Osteoblast (primary cell): ENCODE data around the gene TIAM2. TPM values are rescaled to one million over a fixed set of nuclear protein-coding genes. Genes with fewer than 3 reads are reported as not detected.
"Not testable (repeated sequence)": the region's sequence is repeated elsewhere in the genome, so short reads cannot be mapped to it uniquely, and the experiment has no call there.

Experiments
- DNase-seq: peaks from one replicate; pipeline ENCODE4 v3.0.0; 2011; ENCODE audit warnings: low spot score, mixed read lengths; ENCODE audit not compliant: insufficient read length; ENCODE audit errors: missing footprints
- H2AFZ ChIP-seq: 2 replicates; pipeline ENCODE4 v1.6.0; 2011; ENCODE audit warnings: mild to moderate bottlenecking, low read length
- H3K27ac ChIP-seq: 2 replicates; pipeline ENCODE4 v1.5.1; 2011; ENCODE audit warnings: mild to moderate bottlenecking, low read depth, low read length, moderate library complexity
- H3K27me3 ChIP-seq: 2 replicates; pipeline ENCODE4 v1.6.0; 2012; ENCODE audit warnings: mild to moderate bottlenecking, control low read depth, inconsistent platforms, low read length, moderate library complexity; ENCODE audit not compliant: insufficient read depth
- H3K36me3 ChIP-seq: 2 replicates; pipeline ENCODE4 v1.5.1; 2011; ENCODE audit warnings: mild to moderate bottlenecking, low read length, control low read depth, moderate library complexity; ENCODE audit not compliant: insufficient read depth
- H3K4me1 ChIP-seq: 2 replicates; pipeline ENCODE4 v1.5.1; 2011; ENCODE audit warnings: mild to moderate bottlenecking, low read length, control low read depth, moderate library complexity; ENCODE audit not compliant: insufficient read depth
- H3K4me2 ChIP-seq: 2 replicates; pipeline ENCODE4 v1.6.0; 2011; ENCODE audit warnings: mild to moderate bottlenecking, low read length; ENCODE audit not compliant: insufficient read depth
- H3K4me3 ChIP-seq: fragments of 200-600 bp; sonication (generic); 3 replicates; pipeline ENCODE4 v1.5.1; 2012; ENCODE audit warnings: mild to moderate bottlenecking, low read length, inconsistent platforms; ENCODE audit not compliant: insufficient read depth
- H3K79me2 ChIP-seq: 2 replicates; pipeline ENCODE4 v1.6.0; 2012; ENCODE audit warnings: mild to moderate bottlenecking, low read length, control low read depth, inconsistent platforms; ENCODE audit not compliant: insufficient read depth
- H3K9me3 ChIP-seq: 2 replicates; pipeline ENCODE4 v1.5.1; 2011; ENCODE audit warnings: low read depth, low read length, control low read depth
- H4K20me1 ChIP-seq: 2 replicates; pipeline ENCODE4 v1.6.0; 2012; ENCODE audit warnings: mild to moderate bottlenecking, low read length, control low read depth; ENCODE audit not compliant: insufficient read depth
- total RNA-seq: library from RNA; depleted of rRNA; stranded (reverse); fragments of >200 nt; gene quantifications from 2 replicates; pipeline ENCODE4 v1.2.3, GENCODE V29; 2012
- TF ChIP-seq, protein P1 (sequence below): IDR thresholded peaks from 2 replicates; pipeline ENCODE4 v1.5.1; 2011; ENCODE audit warnings: mild to moderate bottlenecking, low read depth, low read length, moderate library complexity; ENCODE audit errors: extremely low read depth

The TIAM2 gene
- total RNA-seq, 1 donor, result 31.8 TPM

DNA sequence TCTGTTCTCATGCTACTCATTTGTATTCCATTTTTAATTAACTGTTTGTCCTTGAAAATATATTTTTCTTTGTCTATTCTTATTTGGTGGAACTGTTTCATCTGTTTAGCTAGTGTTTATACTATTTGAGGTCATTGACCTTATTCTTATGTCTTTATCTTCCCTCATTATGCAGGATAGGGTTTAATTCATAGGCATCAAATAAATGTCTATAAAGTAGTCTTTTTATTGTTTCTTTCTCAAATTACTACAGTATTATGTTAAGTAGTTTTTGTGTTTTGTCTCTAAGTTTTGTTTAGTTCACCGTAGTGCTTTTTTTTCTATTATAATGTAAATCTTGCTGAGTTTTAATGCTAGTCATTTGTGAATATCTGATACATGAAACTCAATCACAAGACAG lies 19.0 kb downstream of the TIAM2 start:
- H2AFZ ChIP-seq, result no peak overlapping the region
- H3K36me3 ChIP-seq, result no peaks in the 10 kb centered on the region
- peaks cover 42% of the 10 kb centered on the region for H3K4me1 ChIP-seq
- no peaks in the 10 kb centered on the region for H4K20me1 ChIP-seq
- TF ChIP-seq, protein P1, sequence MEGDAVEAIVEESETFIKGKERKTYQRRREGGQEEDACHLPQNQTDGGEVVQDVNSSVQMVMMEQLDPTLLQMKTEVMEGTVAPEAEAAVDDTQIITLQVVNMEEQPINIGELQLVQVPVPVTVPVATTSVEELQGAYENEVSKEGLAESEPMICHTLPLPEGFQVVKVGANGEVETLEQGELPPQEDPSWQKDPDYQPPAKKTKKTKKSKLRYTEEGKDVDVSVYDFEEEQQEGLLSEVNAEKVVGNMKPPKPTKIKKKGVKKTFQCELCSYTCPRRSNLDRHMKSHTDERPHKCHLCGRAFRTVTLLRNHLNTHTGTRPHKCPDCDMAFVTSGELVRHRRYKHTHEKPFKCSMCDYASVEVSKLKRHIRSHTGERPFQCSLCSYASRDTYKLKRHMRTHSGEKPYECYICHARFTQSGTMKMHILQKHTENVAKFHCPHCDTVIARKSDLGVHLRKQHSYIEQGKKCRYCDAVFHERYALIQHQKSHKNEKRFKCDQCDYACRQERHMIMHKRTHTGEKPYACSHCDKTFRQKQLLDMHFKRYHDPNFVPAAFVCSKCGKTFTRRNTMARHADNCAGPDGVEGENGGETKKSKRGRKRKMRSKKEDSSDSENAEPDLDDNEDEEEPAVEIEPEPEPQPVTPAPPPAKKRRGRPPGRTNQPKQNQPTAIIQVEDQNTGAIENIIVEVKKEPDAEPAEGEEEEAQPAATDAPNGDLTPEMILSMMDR, result no peak
- no peaks in the 10 kb centered on the region for H3K9me3 ChIP-seq
- no peaks in the 10 kb centered on the region for H3K27me3 ChIP-seq
- peak overlapping the region; percentile 12 for H3K27ac ChIP-seq
- no peak for DNase-seq
- H3K79me2 ChIP-seq, result peaks cover 7% of the 10 kb centered on the region
- no peak overlapping the region for H3K4me2 ChIP-seq
- no peak overlapping the region for H3K4me3 ChIP-seq

DNA sequence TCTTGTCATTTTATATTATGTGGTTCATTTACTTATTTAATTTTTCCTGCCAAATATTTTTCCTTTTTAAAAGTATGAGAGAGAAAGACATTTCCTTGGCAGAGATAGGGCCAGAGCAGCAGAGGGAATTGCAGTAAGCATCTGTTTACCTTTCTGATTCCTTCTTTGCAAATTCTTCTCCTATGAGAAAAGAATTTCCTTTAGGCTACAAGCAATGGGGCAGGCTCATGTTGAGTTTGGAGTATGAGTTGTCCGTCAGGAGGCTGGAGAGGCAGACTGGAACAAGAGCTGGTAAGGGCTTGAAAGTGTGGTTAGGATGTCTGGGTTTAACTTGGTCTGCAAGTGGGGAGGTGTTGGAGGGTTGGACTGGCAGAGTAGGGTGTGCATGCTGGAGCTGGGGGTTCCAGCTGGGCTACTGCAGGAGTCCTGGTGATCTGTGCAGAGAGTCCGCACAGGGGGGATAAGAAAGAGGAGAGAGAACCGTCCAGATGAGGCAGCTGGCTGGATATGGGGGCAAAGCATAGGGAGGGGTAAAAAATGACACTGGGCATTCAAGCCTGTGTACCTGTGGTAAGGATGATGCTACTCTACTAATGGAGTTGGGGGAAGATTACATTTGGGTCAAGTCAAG lies 19.7 kb downstream of the TIAM2 start:
- Histone ChIP-seq H4K20me1 (no peaks in the 10 kb centered on the region), H3K4me2 (peak overlapping the region; percentile 20), H2AFZ (no peak overlapping the region), H3K4me3 (no peak overlapping the region), H3K79me2 (peaks cover 7% of the 10 kb centered on the region), H3K27ac (peak overlapping the region; percentile 12), H3K36me3 (no peaks in the 10 kb centered on the region), H3K9me3 (no peaks in the 10 kb centered on the region), H3K27me3 (no peaks in the 10 kb centered on the region), H3K4me1 (peaks cover 42% of the 10 kb centered on the region)
- TF ChIP-seq, protein P1, result no peak
- DNase-seq, result no peak

DNA sequence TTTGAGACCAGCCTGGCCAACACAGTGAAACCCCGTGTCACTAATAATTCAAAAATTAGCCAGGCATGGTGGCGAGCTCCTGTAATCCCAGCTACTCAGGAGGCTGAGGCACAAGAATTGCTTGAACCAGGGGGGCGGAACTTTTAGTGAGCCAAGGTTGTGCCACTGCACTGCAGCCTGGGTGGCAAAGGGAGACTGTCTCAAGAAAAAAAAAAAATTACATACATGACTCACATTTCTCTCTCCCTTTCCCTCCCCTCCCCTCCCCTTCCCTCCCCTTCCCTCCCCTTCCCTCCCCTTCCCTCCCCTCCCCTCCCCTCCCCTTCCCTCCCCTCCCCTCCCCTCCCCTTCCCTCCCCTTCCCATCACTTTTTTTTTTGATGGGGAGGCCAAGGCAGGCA lies 23.3 kb downstream of the TIAM2 start:
- H3K9me3 ChIP-seq, H4K20me1 ChIP-seq, H3K36me3 ChIP-seq, H3K4me3 ChIP-seq, H3K27me3 ChIP-seq, H3K79me2 ChIP-seq, H2AFZ ChIP-seq, DNase-seq, H3K4me2 ChIP-seq, H3K27ac ChIP-seq: not testable (repeated sequence)
- peaks cover 28% of the 10 kb centered on the region for H3K4me1 ChIP-seq

DNA sequence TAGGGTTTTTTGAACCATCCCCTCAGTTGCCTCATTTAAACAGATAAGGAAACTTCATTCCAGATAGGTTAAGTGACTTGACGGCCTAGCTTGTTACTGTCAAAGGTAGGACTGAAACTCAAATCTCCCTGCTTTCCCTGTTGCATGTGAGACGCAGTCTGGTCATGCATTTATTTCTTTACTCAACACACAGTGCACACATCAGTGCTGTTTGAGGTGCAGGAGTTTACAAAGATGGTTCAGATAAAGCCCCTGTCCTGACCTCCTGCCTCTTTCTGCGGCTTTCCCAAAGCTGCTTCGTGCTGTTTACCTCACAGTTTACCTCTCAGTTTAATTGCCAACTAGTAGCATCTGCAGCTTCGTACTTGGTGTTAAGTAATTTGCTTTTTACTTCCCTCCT lies 26.6 kb downstream of the TIAM2 start:
- Histone ChIP-seq H4K20me1 (no peaks in the 10 kb centered on the region), H3K27ac (no peak overlapping the region), H2AFZ (no peak overlapping the region), H3K4me1 (peaks cover 12% of the 10 kb centered on the region), H3K9me3 (no peaks in the 10 kb centered on the region), H3K4me2 (no peak overlapping the region), H3K36me3 (no peaks in the 10 kb centered on the region), H3K4me3 (no peak overlapping the region), H3K79me2 (no peaks in the 10 kb centered on the region), H3K27me3 (no peaks in the 10 kb centered on the region)
- no peak for DNase-seq
- TF ChIP-seq, protein P1, result no peak
